Regular cardiac myocyte (primary cell): ENCODE data around the gene OR9A4. TPM values are rescaled to one million over a fixed set of nuclear protein-coding genes. Genes with fewer than 3 reads are reported as not detected.

Experiments used
- total RNA-seq: library from RNA; depleted of rRNA; stranded (reverse); fragments of >200 nt; gene quantifications from 2 replicates; pipeline ENCODE4 v1.2.3, GENCODE V29; 2014

OR9A4 gene, protein sequence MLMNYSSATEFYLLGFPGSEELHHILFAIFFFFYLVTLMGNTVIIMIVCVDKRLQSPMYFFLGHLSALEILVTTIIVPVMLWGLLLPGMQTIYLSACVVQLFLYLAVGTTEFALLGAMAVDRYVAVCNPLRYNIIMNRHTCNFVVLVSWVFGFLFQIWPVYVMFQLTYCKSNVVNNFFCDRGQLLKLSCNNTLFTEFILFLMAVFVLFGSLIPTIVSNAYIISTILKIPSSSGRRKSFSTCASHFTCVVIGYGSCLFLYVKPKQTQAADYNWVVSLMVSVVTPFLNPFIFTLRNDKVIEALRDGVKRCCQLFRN
- not detected in 2 replicates for total RNA-seq

DNA sequence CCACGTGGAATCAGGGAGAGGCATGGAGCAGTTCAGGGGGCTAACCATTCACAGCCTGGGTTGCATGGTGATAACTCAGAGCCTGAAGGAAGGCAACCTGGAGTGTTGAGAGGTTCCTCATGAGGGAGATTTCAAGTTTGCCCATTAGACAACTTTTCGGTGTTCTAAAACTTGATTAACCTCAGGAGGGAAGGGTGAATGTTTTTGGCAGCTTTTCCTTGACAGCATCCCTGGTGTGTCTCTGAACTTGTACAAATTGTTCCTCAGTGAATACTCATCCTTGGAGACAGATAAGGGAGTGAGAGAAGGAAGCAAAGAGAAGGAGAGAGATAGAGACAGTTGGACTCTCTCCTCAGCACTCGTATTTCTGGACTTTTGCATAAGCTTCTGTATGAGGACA, at the start of gene OR9A4:
TSS of gene OR9A4 (plus strand) at position 301 of the 400 bp plus-strand sequence. CDS start 2,477 bp downstream, outside the sequence.

DNA sequence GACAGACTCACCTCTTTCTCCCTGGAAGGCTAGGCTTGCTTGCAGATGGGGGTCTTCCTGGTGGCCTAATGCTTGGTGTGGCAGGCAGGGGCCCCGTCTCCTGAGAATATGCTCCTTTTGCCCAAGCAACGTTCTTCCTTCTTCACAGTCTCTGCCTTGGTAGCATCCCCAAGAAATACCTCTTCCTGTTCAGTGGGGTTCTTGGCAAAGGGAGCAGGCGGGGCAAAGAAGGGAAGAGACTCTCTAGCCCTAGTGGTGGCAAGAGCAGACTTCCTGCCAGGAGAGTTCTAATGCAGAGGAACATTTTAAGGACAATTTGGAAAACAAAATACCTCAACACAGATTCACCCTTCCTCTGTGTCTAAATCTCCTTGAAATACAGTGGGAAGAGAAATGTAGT, 30.6 kb downstream of the OR9A4 start, which contains the start of gene CLEC5A:
TSS of gene CLEC5A (minus strand) at position 179 of the 400 bp plus-strand sequence. CDS start 682 bp downstream, outside the sequence.

Other genes starting within 250 kb of the OR9A4 start
- gene DENND11, start 214.2 kb upstream of the OR9A4 start, total RNA-seq = 5.9 and 10.4 TPM in 2 replicates
- not detected in 2 replicates for gene WEE2, start 208.0 kb upstream of the OR9A4 start, total RNA-seq
- gene SSBP1, start 178.0 kb upstream of the OR9A4 start, total RNA-seq = 133 and 222 TPM in 2 replicates
- 0.38 and 1.7 TPM in 2 replicates for gene TAS2R3, start 152.3 kb upstream of the OR9A4 start, total RNA-seq
- gene TAS2R4, start 139.7 kb upstream of the OR9A4 start, total RNA-seq = 0.19 and 2.0 TPM in 2 replicates
- gene TAS2R5, start 126.2 kb upstream of the OR9A4 start, total RNA-seq = 0.77 and 0.85 TPM in 2 replicates
- gene PRSS37, start 74.9 kb upstream of the OR9A4 start, total RNA-seq = not detected in 2 replicates
- not detected in 2 replicates for gene CLEC5A, start 30.6 kb downstream of the OR9A4 start, total RNA-seq
- gene TAS2R38, start 57.4 kb downstream of the OR9A4 start, total RNA-seq = not detected in 2 replicates
- gene MGAM, start 79.5 kb downstream of the OR9A4 start, total RNA-seq = 2.0 and 4.2 TPM in 2 replicates
- not detected in 2 replicates for gene MGAM2, start 195.3 kb downstream of the OR9A4 start, total RNA-seq